B cell (primary cell): ENCODE measurements around the gene BMP3.

Experiments used
- CTCF ChIP-seq: fragments of 200-600 bp; IDR thresholded peaks from one replicate; pipeline ENCODE4 v1.8.0; 2022; ENCODE audit warnings: antibody characterized with exemption, mild to moderate bottlenecking
- EZH2 ChIP-seq: IDR thresholded peaks from 2 replicates; pipeline ENCODE4 v1.6.1; 2012; ENCODE audit warnings: borderline replicate concordance, low read depth, mild to moderate bottlenecking, moderate library complexity, low read length; ENCODE audit not compliant: insufficient read depth, poor library complexity, severe bottlenecking

GRCh38 chr4:81007417-81007816 is 23.1 kb upstream of the BMP3 start:
- no peak for TF ChIP-seq CTCF
- no peak for TF ChIP-seq EZH2
